Upper lobe of left lung (tissue), 6 donors: ENCODE results near the gene RGS19. TPM values are rescaled to one million over a fixed set of nuclear protein-coding genes. Genes with fewer than 3 reads are reported as not detected.

ENCODE experiments used
- ATAC-seq, 2 donors: fragments of 200-7000 bp; cut with Tn5 transposase; one replicate each; pipeline ENCODE4 v1.9.1; 2022; ENCODE audit warnings: mild to moderate bottlenecking in 2 of 2, moderate library complexity in 2 of 2; ENCODE audit not compliant: low FRiP score in 2 of 2
- DNase-seq, 2 donors: peaks; one replicate each; pipeline ENCODE4 v3.0.0-alpha.2; 2019 to 2020
- H3K27ac ChIP-seq, 4 donors: fragments of 200-600 bp; sonication (generic); one replicate each; pipeline ENCODE4 v1.5.1; 2016 to 2019
- H3K27me3 ChIP-seq, 4 donors: fragments of 200-600 bp; sonication (generic); one replicate each; pipeline ENCODE4 v1.5.1; 2017 to 2019
- H3K36me3 ChIP-seq, 4 donors: fragments of 200-600 bp; sonication (generic); one replicate each; pipeline ENCODE4 v1.5.1; 2016 to 2019
- H3K4me1 ChIP-seq, 4 donors: fragments of 200-600 bp; sonication (generic); one replicate each; pipeline ENCODE4 v1.5.1; 2018 to 2019
- H3K4me3 ChIP-seq, 4 donors: fragments of 200-600 bp; sonication (generic); one replicate each; pipeline ENCODE4 v1.5.1; 2017 to 2019; ENCODE audit warnings: mild to moderate bottlenecking in 2 of 4, moderate library complexity in 1 of 4
- H3K9me3 ChIP-seq, 4 donors: fragments of 200-600 bp; sonication (generic); one replicate each; pipeline ENCODE4 v1.5.1; 2018 to 2019
- EP300 ChIP-seq, 4 donors: sonication (generic); formaldehyde crosslinking; IDR thresholded peaks; one replicate each; pipeline ENCODE4 v1.5.1; 2017; ENCODE audit warnings: antibody characterized with exemption in 4 of 4, control low read depth in 2 of 4
- POLR2A ChIP-seq, 4 donors: fragments of 450-650 bp; IDR thresholded peaks; one replicate each; pipeline ENCODE4 v1.5.1; 2016 to 2017; ENCODE audit warnings: antibody characterized with exemption in 4 of 4, mild to moderate bottlenecking in 2 of 4
- POLR2AphosphoS5 ChIP-seq, 2 donors: sonication (generic); formaldehyde crosslinking; IDR thresholded peaks; one replicate each; pipeline ENCODE4 v1.5.1; 2017; ENCODE audit warnings: antibody characterized with exemption in 2 of 2
- WGBS, 2 donors: methylation state at CpG; one replicate each; pipeline ENCODE4 v1.1.5; 2017 to 2018; 5-methylcytosine and 5-hydroxymethylcytosine counted together
- total RNA-seq, 6 donors: library from RNA; depleted of rRNA in 4 of 6; stranded (reverse); fragments of >200 nt in 4 of 6; gene quantifications; one replicate each; pipeline versions ENCODE4 v1.1.0 to v1.2.1, GENCODE V29; 2016 to 2021
- TF ChIP-seq, protein P1 (sequence below), 6 experiments: fragments of 450-650 bp in 4 of 6; fragments of 200-600 bp in 2 of 6; sonication (generic) in 2 of 6; IDR thresholded peaks; one replicate each; pipeline ENCODE4 v1.5.1; 2016 to 2019; ENCODE audit warnings: antibody characterized with exemption in 6 of 6
- donor health status: DM: no; HTN: no; CAD: no; lungs with moderate emphysema.
- donor health status: DM: no; HTN: yes; CAD: no; lungs with severe emphysema.

The RGS19 gene
- total RNA-seq, 6 donors from 2014 or later, result 21.5 to 70.8 (median 55.6) TPM

DNA sequence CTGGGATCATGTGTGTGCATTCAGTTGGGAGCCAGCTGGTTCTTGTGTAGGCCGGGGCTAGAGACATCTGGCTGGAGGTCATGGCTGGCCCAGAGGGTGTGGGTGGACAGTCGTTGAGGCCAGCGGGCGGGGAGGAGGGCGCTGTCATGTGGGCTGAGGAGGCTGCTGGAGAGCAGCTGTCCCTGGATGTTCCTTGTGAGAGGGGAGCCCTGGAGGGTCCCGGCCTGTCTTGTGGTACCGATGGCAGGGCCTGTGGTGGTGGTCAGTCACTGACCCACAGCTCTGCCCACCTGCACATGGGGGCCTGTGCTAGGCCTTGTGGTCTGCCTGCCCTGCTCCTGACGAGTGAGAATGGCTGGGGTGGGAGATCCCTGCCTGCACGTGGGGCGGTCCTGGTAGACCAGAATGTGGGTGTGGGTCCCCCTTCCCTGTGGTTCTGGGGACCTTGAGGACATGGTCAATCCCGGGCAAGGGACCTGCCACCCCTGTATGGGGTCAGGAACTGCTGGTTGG lies 45.3 kb downstream of the RGS19 start:
- TF ChIP-seq EP300 (IDR thresholded peaks at IDR 0.05) (no peak), POLR2A (IDR thresholded peaks at IDR 0.05) (no peak), POLR2AphosphoS5 (IDR thresholded peaks at IDR 0.05) (no peak)
- no peak overlapping the region for H3K4me3 ChIP-seq
- ATAC-seq (no peak), DNase-seq (peak in 1 of 2 donors; percentile 69)
- peaks cover 17 to 66% (median 52%) of the 10 kb centered on the region in 4 donors for H3K36me3 ChIP-seq
- WGBS, 2 donors, result 83 to 88% methylated on average over 8 to 11 of the region's 11 CpGs
- peaks cover 12 to 19% (median 16%) of the 10 kb centered on the region in 4 donors for H3K4me1 ChIP-seq
- no peak overlapping the region for H3K27ac ChIP-seq
- peaks cover 0 to 10% (median 2%) of the 10 kb centered on the region in 4 donors for H3K27me3 ChIP-seq
- no peaks in the 10 kb centered on the region for H3K9me3 ChIP-seq

- peaks cover 0 to 6% (median 2%) of the 10 kb centered on the region in 4 donors for H3K27me3 ChIP-seq
- no peak overlapping the region for H3K4me3 ChIP-seq
- H3K4me1 ChIP-seq, result peaks cover 4 to 8% (median 6%) of the 10 kb centered on the region in 4 donors
- H3K9me3 ChIP-seq, result no peaks in the 10 kb centered on the region
- no peak overlapping the region for H3K27ac ChIP-seq
- TF ChIP-seq POLR2A (IDR thresholded peaks at IDR 0.05), result no peak
- TF ChIP-seq, protein P1, sequence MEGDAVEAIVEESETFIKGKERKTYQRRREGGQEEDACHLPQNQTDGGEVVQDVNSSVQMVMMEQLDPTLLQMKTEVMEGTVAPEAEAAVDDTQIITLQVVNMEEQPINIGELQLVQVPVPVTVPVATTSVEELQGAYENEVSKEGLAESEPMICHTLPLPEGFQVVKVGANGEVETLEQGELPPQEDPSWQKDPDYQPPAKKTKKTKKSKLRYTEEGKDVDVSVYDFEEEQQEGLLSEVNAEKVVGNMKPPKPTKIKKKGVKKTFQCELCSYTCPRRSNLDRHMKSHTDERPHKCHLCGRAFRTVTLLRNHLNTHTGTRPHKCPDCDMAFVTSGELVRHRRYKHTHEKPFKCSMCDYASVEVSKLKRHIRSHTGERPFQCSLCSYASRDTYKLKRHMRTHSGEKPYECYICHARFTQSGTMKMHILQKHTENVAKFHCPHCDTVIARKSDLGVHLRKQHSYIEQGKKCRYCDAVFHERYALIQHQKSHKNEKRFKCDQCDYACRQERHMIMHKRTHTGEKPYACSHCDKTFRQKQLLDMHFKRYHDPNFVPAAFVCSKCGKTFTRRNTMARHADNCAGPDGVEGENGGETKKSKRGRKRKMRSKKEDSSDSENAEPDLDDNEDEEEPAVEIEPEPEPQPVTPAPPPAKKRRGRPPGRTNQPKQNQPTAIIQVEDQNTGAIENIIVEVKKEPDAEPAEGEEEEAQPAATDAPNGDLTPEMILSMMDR (IDR thresholded peaks at IDR 0.05), result no peak
- TF ChIP-seq EP300 (IDR thresholded peaks at IDR 0.05), result no peak
- WGBS, 2 donors, result 95 to 96% methylated on average over 25 to 30 of the region's 31 CpGs
- ATAC-seq (no peak), DNase-seq (peak in 1 of 2 donors; percentile 66)
- H3K36me3 ChIP-seq, result peaks cover 17 to 77% (median 60%) of the 10 kb centered on the region in 4 donors
Measured at GRCh38 chr20:64032706-64033624, 46.4 kb downstream of the RGS19 start.

GRCh38 chr20:64031822-64032314 lies 47.5 kb downstream of the RGS19 start:
- Histone ChIP-seq H3K4me1 (no peaks in the 10 kb centered on the region), H3K9me3 (no peaks in the 10 kb centered on the region), H3K27ac (no peak overlapping the region), H3K36me3 (peaks cover 27 to 88% (median 71%) of the 10 kb centered on the region in 4 donors), H3K27me3 (no peaks in the 10 kb centered on the region), H3K4me3 (no peak overlapping the region)
- TF ChIP-seq POLR2A (IDR thresholded peaks at IDR 0.05) (no peak), EP300 (IDR thresholded peaks at IDR 0.05) (no peak), POLR2AphosphoS5 (IDR thresholded peaks at IDR 0.05) (no peak)
- TF ChIP-seq, protein P1 (IDR thresholded peaks at IDR 0.05), result no peak
- no peak for ATAC-seq
- WGBS, 2 donors, result 91 to 93% methylated on average over 8 to 18 of the region's 19 CpGs
- DNase-seq, result peak in 1 of 2 donors; percentile 51

DNA sequence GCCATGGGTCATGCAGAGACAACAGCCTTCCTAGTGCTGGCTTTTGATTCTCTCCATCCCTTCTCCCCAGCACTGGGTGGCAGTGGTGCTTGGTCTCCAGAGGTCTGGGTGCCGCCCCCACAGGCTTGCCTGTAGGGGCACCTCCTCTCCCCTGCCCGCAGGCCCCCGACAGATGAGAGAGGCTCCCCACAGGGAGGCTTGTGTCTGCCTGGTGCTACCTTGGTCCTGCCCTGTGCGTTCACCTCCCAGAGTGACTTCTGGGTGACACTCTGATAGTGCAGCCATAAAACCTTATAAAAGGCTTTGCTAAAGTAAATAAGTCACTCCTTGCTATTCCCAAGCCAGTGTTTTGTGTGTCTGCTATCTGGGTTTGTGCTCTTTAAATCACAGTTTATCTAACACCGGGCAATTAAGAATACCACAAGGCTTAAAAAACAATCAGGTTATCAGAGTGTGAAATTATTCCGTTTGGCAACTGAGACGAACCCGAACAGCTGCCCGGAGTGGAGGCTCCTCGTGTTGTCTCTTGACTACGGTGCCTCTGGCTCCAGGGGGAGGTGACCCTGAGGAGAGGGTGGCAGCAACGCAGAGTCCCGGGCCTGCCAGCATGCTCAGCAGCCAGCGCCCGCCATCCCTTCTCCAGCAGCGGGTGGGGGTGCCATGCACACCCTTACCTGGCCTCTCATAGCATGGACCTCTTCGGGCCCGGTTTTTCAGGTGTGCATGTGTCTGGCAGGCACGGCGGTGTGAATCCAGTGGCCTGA lies 48.8 kb downstream of the RGS19 start:
- no peak for TF ChIP-seq EP300 (IDR thresholded peaks at IDR 0.05)
- TF ChIP-seq, protein P1 (IDR thresholded peaks at IDR 0.05), result no peak
- TF ChIP-seq POLR2A (IDR thresholded peaks at IDR 0.05), result no peak
- TF ChIP-seq POLR2AphosphoS5 (IDR thresholded peaks at IDR 0.05), result no peak
- peak in 1 of 2 donors; percentile 68 for DNase-seq
- Histone ChIP-seq H3K4me1 (no peaks in the 10 kb centered on the region), H3K9me3 (no peaks in the 10 kb centered on the region), H3K36me3 (peaks cover 35 to 100% (median 84%) of the 10 kb centered on the region in 4 donors), H3K4me3 (no peak overlapping the region), H3K27me3 (no peaks in the 10 kb centered on the region), H3K27ac (no peak overlapping the region)
- ATAC-seq, result no peak
- WGBS, 2 donors, result 92 to 93% methylated on average over 10 to 20 of the region's 20 CpGs
